PC-3 (cell line): ENCODE measurements around the gene TIMP2. TPM values are rescaled to one million over a fixed set of nuclear protein-coding genes. Genes with fewer than 3 reads are reported as not detected.

ENCODE experiments used
- ATAC-seq: fragments of 200-7000 bp; cut with Tn5 transposase; 2 replicates; pipeline ENCODE4 v1.9.1; 2020; ENCODE audit warnings: mild to moderate bottlenecking, moderate library complexity
- BruUV-seq: library from RNA; stranded (reverse); fragments of 400-500 nt; replicated peaks from 2 replicates; lab custom pipeline; 2021; lab: Mats Ljungman, UMichigan
- CTCF ChIA-PET: fragments of 300-600 bp; sonication (Branson Sonifier 250); formaldehyde crosslinking; loops from one replicate; lab custom pipeline; 2022; ENCODE audit warnings: antibody characterized with exemption; lab: Charles Lee
- POLR2A ChIA-PET: fragments of 300-600 bp; sonication (Branson Sonifier 250); formaldehyde crosslinking; loops from one replicate; lab custom pipeline; 2022; ENCODE audit warnings: antibody characterized with exemption; ENCODE audit not compliant: unreplicated experiment; lab: Charles Lee
- DNase-seq: peaks from one replicate; pipeline ENCODE4 v3.0.0-alpha.2; 2015
- H2AFZ ChIP-seq: fragments of 300-600 bp; sonication (generic); 2 replicates; pipeline ENCODE4 v1.6.0; 2016; ENCODE audit warnings: antibody characterized with exemption, low read length
- H3F3A ChIP-seq: fragments of 300-600 bp; sonication (generic); one replicate; pipeline ENCODE4 v1.6.0; 2017; ENCODE audit warnings: antibody characterized with exemption, low read length, control low read depth, mild to moderate bottlenecking; ENCODE audit not compliant: unreplicated experiment
- H3K27ac ChIP-seq: fragments of 300-600 bp; sonication (generic); 2 replicates; pipeline ENCODE4 v1.5.1; 2016; ENCODE audit warnings: mild to moderate bottlenecking, low read length
- H3K27me3 ChIP-seq: fragments of 300-600 bp; sonication (generic); 2 replicates; pipeline ENCODE4 v1.6.1; 2016; ENCODE audit warnings: low read length, mixed read lengths
- H3K36me3 ChIP-seq: fragments of 300-600 bp; sonication (generic); 2 replicates; pipeline ENCODE4 v1.6.1; 2016; ENCODE audit warnings: low read depth, mixed run types, low read length, mixed read lengths
- H3K4me1 ChIP-seq: fragments of 300-600 bp; sonication (generic); 2 replicates; pipeline ENCODE4 v1.5.1; 2016; ENCODE audit warnings: low read length; ENCODE audit not compliant: insufficient read depth
- H3K4me2 ChIP-seq: fragments of 300-600 bp; sonication (generic); 2 replicates; pipeline ENCODE4 v1.6.0; 2016; ENCODE audit warnings: low read length
- H3K4me3 ChIP-seq: fragments of 300-600 bp; sonication (generic); 2 replicates; pipeline ENCODE4 v1.5.1; 2016; ENCODE audit warnings: mild to moderate bottlenecking, low read length, mixed read lengths
- H3K79me2 ChIP-seq: fragments of 300-600 bp; sonication (generic); 2 replicates; pipeline ENCODE4 v1.6.1; 2017; ENCODE audit warnings: low read length, mixed read lengths
- H3K9ac ChIP-seq: fragments of 300-600 bp; sonication (generic); 2 replicates; pipeline ENCODE4 v1.6.0; 2016; ENCODE audit warnings: mild to moderate bottlenecking, low read length
- H3K9me2 ChIP-seq: fragments of 300-600 bp; sonication (generic); replicated peaks from 2 replicates; pipeline ENCODE4 v1.6.1; 2016; ENCODE audit warnings: mixed run types, low read length, mixed read lengths
- H3K9me3 ChIP-seq: fragments of 300-600 bp; sonication (generic); 2 replicates; pipeline ENCODE4 v1.6.1; 2016; ENCODE audit warnings: low read length, mixed read lengths
- H4K20me1 ChIP-seq: fragments of 300-600 bp; sonication (generic); 2 replicates; pipeline ENCODE4 v1.6.1; 2016; ENCODE audit warnings: low read length, mixed read lengths
- EZH2 ChIP-seq: fragments of 300-600 bp; sonication (generic); IDR thresholded peaks from one replicate; pipeline ENCODE4 v1.6.1; 2017; ENCODE audit warnings: antibody characterized with exemption, mild to moderate bottlenecking, low read length; ENCODE audit not compliant: unreplicated experiment
- EZH2phosphoT487 ChIP-seq: fragments of 300-600 bp; sonication (generic); IDR thresholded peaks from 2 replicates; pipeline ENCODE4 v1.6.1; 2018; ENCODE audit warnings: mild to moderate bottlenecking, antibody characterized with exemption, low read length, borderline replicate concordance
- intact Hi-C: fragments of 100-400 bp; cut with micrococcal nuclease; formaldehyde crosslinking; loops from 2 replicates; pipeline ENCODE4 v1.9.0; 2023
- total RNA-seq: library from RNA; depleted of rRNA; stranded (reverse); fragments of >200 nt; gene quantifications from 2 replicates; pipeline ENCODE4 v1.2.3, GENCODE V29; 2014
- TF ChIP-seq, protein P1 (sequence below): fragments of 300-600 bp; sonication (generic); conservative IDR thresholded peaks from 2 replicates; pipeline ENCODE4 v1.5.1; 2017; ENCODE audit warnings: antibody characterized with exemption, low read depth, mild to moderate bottlenecking, low read length

Gene TIMP2
- total RNA-seq, 1 experiment from 2014 or later: 60.1 TPM

DNA sequence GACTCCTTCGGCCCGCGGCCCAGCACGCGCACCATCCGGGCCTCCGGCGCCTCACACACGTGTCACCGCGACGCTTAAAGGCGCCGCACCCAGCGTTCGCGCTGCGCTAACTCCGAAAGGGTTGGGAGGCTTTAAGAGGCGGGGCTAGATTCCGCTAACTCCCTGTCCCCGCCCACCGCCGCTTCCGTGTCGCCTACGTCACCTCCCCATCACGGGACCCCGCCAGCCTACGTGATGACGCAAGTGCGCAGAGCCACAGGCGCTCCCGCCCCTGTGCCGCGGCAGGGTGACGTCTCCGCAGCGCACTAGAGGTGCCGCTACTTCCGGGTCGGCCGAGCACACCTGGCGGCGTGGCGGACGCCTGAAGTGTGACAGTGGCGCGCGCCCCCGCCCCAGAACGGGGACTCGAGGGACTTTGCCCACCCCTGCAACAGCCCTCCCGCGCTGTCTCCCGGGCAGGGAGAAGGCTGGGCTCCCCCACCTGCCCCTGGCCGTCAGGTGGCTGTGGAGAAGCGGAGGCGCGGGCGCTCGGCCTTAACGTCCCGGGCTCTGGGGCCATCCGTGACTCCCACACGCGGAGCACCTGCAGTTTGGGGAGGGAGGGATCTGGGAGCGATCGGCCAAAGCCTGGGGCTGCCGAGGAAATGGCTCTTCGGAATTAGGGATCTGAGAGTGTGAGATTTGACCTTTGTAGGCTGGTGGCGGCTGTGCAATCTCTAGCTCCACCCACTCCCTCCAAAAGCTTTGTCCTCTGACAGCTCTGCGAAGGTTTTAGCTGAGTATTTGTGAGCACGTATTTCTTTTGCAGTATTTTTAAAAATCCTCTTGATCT lies 84.2 kb downstream of the TIMP2 start, which contains the start of gene USP36:
USP36 (minus strand) TSS at position 35 of the 832 bp plus-strand sequence. CDS start 4,451 bp downstream, outside the sequence.
- Histone ChIP-seq H3F3A (no peaks in the 10 kb centered on the region), H3K4me2 (peak within 1 kb of the TSS; percentile 92), H3K27me3 (no peaks in the 10 kb centered on the region), H3K27ac (peak within 1 kb of the TSS; percentile 84), H3K9ac (peak within 1 kb of the TSS; percentile 99), H2AFZ (peak within 1 kb of the TSS; percentile 73), H3K9me3 (no peaks in the 10 kb centered on the region), H3K4me1 (peaks cover 39% of the 10 kb centered on the region), H3K4me3 (peak within 1 kb of the TSS; percentile 77), H3K79me2 (peaks cover 49% of the 10 kb centered on the region), H3K36me3 (peaks cover 19% of the 10 kb centered on the region), H4K20me1 (peaks cover 34% of the 10 kb centered on the region), H3K9me2 (no peaks in the 10 kb centered on the region)
- ChIA-PET CTCF (no interaction called here), POLR2A (interaction anchor here (0.6 to 0.7 kb wide), 4 partner anchors 10 to 477 kb away, joined by 3 to 6 read pairs (median 4); no protein-coding TSS in a partner anchor)
- TSS peak; percentile 64 for BruUV-seq
- intact Hi-C loops: loop anchor here (1.0 to 2.0 kb wide), 3 partner anchors 22 to 134 kb away; no protein-coding TSS in a partner anchor
- peak; percentile 55; the same call in 1 of the 2 replicates for TF ChIP-seq EZH2phosphoT487
- TF ChIP-seq, protein P1, sequence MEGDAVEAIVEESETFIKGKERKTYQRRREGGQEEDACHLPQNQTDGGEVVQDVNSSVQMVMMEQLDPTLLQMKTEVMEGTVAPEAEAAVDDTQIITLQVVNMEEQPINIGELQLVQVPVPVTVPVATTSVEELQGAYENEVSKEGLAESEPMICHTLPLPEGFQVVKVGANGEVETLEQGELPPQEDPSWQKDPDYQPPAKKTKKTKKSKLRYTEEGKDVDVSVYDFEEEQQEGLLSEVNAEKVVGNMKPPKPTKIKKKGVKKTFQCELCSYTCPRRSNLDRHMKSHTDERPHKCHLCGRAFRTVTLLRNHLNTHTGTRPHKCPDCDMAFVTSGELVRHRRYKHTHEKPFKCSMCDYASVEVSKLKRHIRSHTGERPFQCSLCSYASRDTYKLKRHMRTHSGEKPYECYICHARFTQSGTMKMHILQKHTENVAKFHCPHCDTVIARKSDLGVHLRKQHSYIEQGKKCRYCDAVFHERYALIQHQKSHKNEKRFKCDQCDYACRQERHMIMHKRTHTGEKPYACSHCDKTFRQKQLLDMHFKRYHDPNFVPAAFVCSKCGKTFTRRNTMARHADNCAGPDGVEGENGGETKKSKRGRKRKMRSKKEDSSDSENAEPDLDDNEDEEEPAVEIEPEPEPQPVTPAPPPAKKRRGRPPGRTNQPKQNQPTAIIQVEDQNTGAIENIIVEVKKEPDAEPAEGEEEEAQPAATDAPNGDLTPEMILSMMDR: no peak
- ATAC-seq (peak; percentile 82), DNase-seq (peak; percentile 100)

DNA sequence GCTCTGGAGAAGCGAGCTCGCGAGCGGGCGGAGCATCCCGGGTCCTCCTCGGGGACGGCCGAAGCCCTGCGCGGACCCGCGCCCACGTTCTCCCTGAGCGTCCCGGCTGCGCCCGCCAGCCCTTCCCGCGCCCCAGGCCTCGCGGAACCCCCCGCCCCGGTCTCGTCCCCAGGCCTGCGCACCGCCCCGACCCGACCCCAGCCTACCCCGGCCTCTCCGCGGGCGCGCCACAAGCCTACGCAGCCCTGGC lies 84.7 kb downstream of the TIMP2 start:
- H3K36me3 ChIP-seq: peaks cover 24% of the 10 kb centered on the region
- H3F3A ChIP-seq: no peaks in the 10 kb centered on the region
- H3K4me1 ChIP-seq: peaks cover 39% of the 10 kb centered on the region
- H3K9ac ChIP-seq: peak overlapping the region; percentile 99
- intact Hi-C loops: loop anchor here (2.0 kb wide), 2 partner anchors 22 to 92 kb away; no protein-coding TSS in a partner anchor
- TF ChIP-seq, protein P1: no peak
- TF ChIP-seq EZH2phosphoT487 (no peak), EZH2 (no peak)
- no peak for DNase-seq
- CTCF ChIA-PET: no interaction called here
- H3K27ac ChIP-seq: peak overlapping the region; percentile 84
- peak overlapping the region; percentile 92 for H3K4me2 ChIP-seq
- H3K9me3 ChIP-seq: no peaks in the 10 kb centered on the region
- no peak; the same call in 1 of the 2 replicates for ATAC-seq
- peak overlapping the region; percentile 34; the same call in 1 of the 2 replicates for H2AFZ ChIP-seq
- no TSS peak for BruUV-seq
- H3K9me2 ChIP-seq: no peaks in the 10 kb centered on the region
- peaks cover 54% of the 10 kb centered on the region for H3K79me2 ChIP-seq
- H3K4me3 ChIP-seq: peak overlapping the region; percentile 77
- peaks cover 36% of the 10 kb centered on the region for H4K20me1 ChIP-seq
- POLR2A ChIA-PET: interaction anchor here (0.6 to 0.7 kb wide), 2 partner anchors 98 to 125 kb away, joined by 3 to 4 read pairs; no protein-coding TSS in a partner anchor
- H3K27me3 ChIP-seq: no peaks in the 10 kb centered on the region
